ENCODE results near the gene SIAE. TPM values are rescaled to one million over a fixed set of nuclear protein-coding genes. Genes with fewer than 3 reads are reported as not detected.
A peak's percentile ranks its signal among the peaks of the same experiment; 100 is the strongest.

The SIAE gene
- total and polyA plus RNA-seq, 12 donors: 17.9 to 92.9 (median 74.3) TPM

DNA sequence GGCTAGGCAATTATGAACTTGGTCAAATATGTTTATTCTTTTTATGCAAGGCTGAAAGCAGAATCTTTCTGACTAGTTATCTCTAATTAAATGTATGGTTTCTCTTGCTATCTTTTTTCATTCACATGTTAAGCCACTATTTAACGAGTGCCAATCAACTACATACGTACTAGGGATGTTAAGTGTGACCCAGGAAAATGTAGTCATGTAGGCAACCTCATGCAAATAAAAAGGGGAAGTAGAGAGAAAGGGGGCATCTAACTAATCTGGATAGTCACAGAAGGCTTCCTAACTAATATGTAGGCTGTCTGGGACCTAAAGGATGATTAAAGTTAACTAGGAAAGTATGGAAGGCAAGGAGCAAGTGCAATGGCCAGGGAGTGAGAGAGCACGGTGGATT lies 27.4 kb downstream of the SIAE start:
- DNase-seq: no peak
- no peak for ATAC-seq
- Histone ChIP-seq H3K4me3 (no peak overlapping the region), H3K27ac (no peak overlapping the region), H3K4me1 (peaks cover 0 to 12% (median 6%) of the 10 kb centered on the region in 9 donors), H3K27me3 (no peaks in the 10 kb centered on the region), H3K36me3 (peaks cover 0 to 37% (median 0%) of the 10 kb centered on the region in 9 donors), H3K9me3 (no peaks in the 10 kb centered on the region)
- TF ChIP-seq CTCF (IDR thresholded peaks at IDR 0.05): no peak
- intact Hi-C loops (cut with DNase I): loop anchor here in 3 of 10 donors (5.0 to 10.0 kb wide), 3 partner anchors 189 to 219 kb away; partner anchors contain the start of gene ROBO3 (in 1 of the 3)
- 81 to 87% methylated on average over 3 of the region's 3 CpGs for WGBS, 2 donors

- Histone ChIP-seq H3K36me3 (peaks cover 0 to 29% (median 0%) of the 10 kb centered on the region in 9 donors), H3K4me1 (peaks cover 0 to 12% (median 6%) of the 10 kb centered on the region in 9 donors), H3K27me3 (no peaks in the 10 kb centered on the region), H3K4me3 (peak overlapping the region in 4 of 10 donors; percentile 1 to 26 (median 12)), H3K9me3 (no peaks in the 10 kb centered on the region), H3K27ac (no peak overlapping the region)
- intact Hi-C loops (cut with DNase I): loop anchor here in 6 of 10 donors (1.0 to 10.0 kb wide), 5 partner anchors 190 to 220 kb away; partner anchors contain the start of gene ROBO3 (in 1 of the 6)
- TF ChIP-seq CTCF (IDR thresholded peaks at IDR 0.05): peak; percentile 72 to 87 (median 81)
- DNase-seq (peak; percentile 17 to 35), ATAC-seq (peak; percentile 57 to 88 (median 80))
- 24% methylated on average over 16 of the region's 16 CpGs for WGBS, 2 donors
Measured at GRCh38 chr11:124644426-124645280, 28.9 kb downstream of the SIAE start.

DNA sequence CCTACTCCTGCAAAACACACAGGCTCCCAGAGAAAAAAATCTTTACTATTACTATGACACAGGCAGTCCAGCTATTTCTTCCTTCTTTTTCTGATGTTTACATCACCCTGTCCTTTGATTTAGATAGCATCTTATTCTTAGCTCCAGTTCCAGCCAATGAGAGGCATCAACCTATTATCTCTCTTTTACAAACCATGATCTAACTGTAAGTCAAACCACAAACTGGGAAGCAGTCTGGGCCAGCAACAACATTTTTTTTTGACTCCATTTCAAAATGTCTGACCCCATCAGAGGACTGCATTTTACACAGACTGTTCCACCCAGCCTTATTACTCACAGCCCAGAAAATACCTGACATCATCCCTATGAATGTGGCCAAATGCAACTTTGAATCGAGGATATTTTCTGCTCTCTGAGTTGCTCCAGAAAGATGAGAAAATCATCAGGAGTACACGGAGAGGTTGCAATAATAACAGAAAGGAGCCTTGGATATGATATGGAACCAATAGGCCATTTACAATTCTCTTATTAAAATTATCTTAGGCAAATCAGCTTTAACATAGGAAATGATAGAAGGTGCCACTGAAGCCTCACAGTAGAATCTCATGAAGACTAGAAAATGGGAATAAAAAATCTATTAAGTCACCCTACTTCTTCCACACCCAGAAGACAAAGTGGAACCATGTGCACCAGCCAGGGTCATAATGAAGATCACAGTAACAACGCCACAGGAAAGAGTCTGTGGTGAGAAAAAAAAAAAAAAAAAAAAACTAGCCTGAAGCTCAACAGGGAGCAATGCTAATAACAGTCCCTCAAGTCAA lies 29.7 kb downstream of the SIAE start:
- 29 to 38% methylated on average over 3 of the region's 3 CpGs for WGBS, 2 donors
- DNase-seq (no peak), ATAC-seq (peak in 5 of 8 donors; percentile 6 to 77 (median 57))
- Histone ChIP-seq H3K9me3 (no peaks in the 10 kb centered on the region), H3K36me3 (peaks cover 0 to 29% (median 0%) of the 10 kb centered on the region in 9 donors), H3K27ac (peak overlapping the region in 1 of 10 donors; percentile 18), H3K27me3 (no peaks in the 10 kb centered on the region), H3K4me3 (peak overlapping the region in 1 of 10 donors; percentile 1), H3K4me1 (peaks cover 0 to 12% (median 6%) of the 10 kb centered on the region in 9 donors)
- TF ChIP-seq CTCF (IDR thresholded peaks at IDR 0.05): no peak
- intact Hi-C loops (cut with DNase I): loop anchor here in 6 of 10 donors (1.0 to 10.0 kb wide), 4 partner anchors 191 to 221 kb away; partner anchors contain the start of gene ROBO3 (in 1 of the 6)

All from heart right ventricle (tissue), 16 donors.